AG04449 (cell line): Measurements from ENCODE around the gene KATNA1.

Experiments used
- CTCF ChIA-PET: fragments of 350-600 bp; formaldehyde crosslinking; extraction: SDS; loops from one replicate; lab custom pipeline; 2021; ENCODE audit warnings: antibody characterized with exemption; lab: Yijun Ruan, JAX
- POLR2A ChIA-PET: fragments of 400-600, 350-600 bp; formaldehyde crosslinking; extraction: SDS; loops from one replicate; lab custom pipeline; 2020; ENCODE audit warnings: antibody characterized with exemption, inconsistent platforms; lab: Yijun Ruan, JAX
- DNase-seq: peaks from one replicate; pipeline ENCODE4 v3.0.0-alpha.2; 2010; ENCODE audit warnings: low read depth, low spot score
- H3K4me3 ChIP-seq: 2 replicates; pipeline ENCODE4 v1.5.1; 2011; ENCODE audit warnings: low read depth, mild to moderate bottlenecking, control low read depth, low read length
- TF ChIP-seq, protein P1 (sequence below): IDR thresholded peaks from one replicate; pipeline ENCODE4 v1.5.1; 2011; ENCODE audit warnings: mild to moderate bottlenecking, moderate library complexity, low read length, control low read depth, inconsistent platforms; ENCODE audit not compliant: insufficient read depth; ENCODE audit errors: missing control alignments

KATNA1 gene

DNA sequence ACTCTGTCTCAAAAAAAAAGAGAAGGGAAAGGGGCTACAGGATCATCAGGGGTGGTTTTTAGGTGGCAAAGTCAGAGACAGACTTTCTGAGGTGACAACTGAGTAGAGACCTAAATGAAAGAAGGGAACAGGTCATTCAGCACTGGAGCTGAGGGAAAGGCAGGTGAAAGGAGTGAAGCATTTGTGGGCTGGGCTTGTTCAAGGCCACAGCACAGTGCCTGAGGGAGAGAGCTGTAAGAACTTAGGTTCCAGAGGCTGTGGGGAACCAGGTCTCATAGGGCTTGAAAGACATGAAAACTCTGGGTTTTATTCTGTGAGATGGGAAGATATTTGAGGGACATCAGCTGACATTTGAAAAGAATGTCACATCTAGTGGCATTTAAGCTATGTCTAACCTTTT, 20.8 kb downstream of the KATNA1 start:
- CTCF ChIA-PET: no interaction called here
- POLR2A ChIA-PET: no interaction called here

DNA sequence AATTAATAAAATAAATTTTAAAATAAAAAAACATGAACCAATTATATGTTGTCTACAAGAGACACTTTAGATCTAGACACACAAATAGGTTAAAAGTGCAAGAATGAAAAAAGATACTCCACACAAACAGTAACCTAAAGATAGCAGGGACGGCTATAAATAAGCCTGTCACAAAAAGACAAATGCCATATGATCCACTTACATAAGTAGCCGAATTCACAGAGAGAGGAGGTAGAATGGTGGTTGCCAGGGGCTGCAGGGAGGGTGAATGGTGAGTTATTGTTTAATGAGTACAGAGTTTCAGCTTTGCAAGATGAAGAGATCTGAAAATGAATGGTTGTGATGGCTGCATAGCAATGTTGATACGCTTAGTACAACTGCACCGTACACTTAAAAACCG, 32.7 kb downstream of the KATNA1 start:
- H3K4me3 ChIP-seq: no peak overlapping the region
- ChIA-PET CTCF (no interaction called here), POLR2A (no interaction called here)
- TF ChIP-seq, protein P1, sequence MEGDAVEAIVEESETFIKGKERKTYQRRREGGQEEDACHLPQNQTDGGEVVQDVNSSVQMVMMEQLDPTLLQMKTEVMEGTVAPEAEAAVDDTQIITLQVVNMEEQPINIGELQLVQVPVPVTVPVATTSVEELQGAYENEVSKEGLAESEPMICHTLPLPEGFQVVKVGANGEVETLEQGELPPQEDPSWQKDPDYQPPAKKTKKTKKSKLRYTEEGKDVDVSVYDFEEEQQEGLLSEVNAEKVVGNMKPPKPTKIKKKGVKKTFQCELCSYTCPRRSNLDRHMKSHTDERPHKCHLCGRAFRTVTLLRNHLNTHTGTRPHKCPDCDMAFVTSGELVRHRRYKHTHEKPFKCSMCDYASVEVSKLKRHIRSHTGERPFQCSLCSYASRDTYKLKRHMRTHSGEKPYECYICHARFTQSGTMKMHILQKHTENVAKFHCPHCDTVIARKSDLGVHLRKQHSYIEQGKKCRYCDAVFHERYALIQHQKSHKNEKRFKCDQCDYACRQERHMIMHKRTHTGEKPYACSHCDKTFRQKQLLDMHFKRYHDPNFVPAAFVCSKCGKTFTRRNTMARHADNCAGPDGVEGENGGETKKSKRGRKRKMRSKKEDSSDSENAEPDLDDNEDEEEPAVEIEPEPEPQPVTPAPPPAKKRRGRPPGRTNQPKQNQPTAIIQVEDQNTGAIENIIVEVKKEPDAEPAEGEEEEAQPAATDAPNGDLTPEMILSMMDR: no peak
- DNase-seq: no peak

More for the DNA sequence above, 20.8 kb downstream of the KATNA1 start:
- TF ChIP-seq, protein P1: no peak
- H3K4me3 ChIP-seq: no peak overlapping the region
- no peak for DNase-seq

DNA sequence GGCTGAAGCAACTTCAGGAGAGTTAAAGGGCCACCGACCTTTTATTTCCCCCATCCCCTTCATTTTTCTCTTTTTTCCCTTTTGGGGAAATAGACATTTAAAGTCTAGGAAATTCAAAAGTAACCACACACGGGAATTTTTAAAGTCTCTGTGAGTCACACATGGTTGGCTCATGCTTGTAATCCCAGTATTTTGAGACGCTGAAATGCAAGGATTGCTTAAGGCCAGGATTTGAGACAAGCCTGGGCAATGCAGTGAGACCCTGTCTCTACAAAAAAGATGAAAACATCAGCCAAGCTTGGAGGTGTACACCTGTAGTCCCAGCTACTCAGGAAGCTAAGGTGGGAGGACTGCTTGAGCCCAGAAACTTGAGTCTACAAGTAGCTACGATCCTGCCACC, 34.2 kb downstream of the KATNA1 start:
- H3K4me3 ChIP-seq: no peak overlapping the region
- POLR2A ChIA-PET: no interaction called here
- CTCF ChIA-PET: no interaction called here
- TF ChIP-seq, protein P1: no peak
- no peak for DNase-seq

DNA sequence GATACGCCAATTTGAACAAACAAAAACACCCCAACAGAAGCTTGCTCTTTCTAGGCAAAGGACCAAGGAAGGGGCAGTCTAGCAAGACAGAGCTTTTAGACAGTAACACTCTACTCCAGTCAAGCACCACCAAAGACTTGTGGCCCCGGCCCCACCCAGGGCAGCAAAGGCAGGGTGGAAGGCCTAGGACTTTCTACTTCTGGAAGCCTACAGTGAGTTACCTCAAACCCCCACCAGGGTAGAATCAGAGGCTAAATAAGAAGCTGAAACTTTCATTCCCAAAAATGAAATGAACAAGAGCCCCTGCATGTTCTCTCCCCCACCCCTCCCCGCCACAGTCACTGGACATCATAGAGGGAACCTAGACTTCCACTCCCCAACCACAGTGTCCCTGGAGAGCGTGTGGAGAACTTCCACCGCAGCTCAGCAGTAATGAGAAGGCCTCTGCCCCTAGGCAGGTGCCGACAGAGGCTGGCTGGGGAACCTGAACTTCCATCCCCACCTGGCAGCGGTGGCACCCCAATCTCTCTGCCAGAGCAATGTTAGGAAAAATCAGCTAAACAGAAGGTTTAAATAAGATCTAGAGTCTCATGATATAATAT, 40.0 kb downstream of the KATNA1 start:
- no peak overlapping the region for H3K4me3 ChIP-seq
- CTCF ChIA-PET: interaction anchor here (0.9 to 1.3 kb wide), 2 partner anchors 28 to 114 kb away, joined by 3 to 4 read pairs; no protein-coding TSS in a partner anchor
- no peak for DNase-seq
- TF ChIP-seq, protein P1: no peak
- POLR2A ChIA-PET: no interaction called here

DNA sequence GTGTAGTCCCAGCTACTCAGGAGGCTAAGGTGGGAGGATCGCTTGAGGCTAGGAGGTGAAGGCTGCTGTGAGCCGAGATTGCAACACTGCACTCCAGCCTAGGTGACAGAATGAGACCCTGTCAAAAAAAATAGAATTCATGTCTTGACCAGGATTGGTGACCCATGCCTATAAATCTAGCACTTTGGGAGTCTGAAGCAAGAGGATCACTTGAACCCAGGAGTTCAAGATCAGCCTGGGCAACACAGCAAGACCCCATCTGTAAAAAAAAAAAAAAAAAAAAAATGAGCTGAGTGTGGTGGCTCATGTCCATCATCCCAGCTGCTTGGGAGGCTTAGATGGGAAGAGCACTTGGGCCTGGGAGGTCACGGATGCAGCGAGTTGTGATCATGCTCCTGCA, 48.0 kb downstream of the KATNA1 start:
- H3K4me3 ChIP-seq: no peak overlapping the region
- no peak for DNase-seq
- POLR2A ChIA-PET: no interaction called here
- TF ChIP-seq, protein P1: no peak
- CTCF ChIA-PET: no interaction called here

DNA sequence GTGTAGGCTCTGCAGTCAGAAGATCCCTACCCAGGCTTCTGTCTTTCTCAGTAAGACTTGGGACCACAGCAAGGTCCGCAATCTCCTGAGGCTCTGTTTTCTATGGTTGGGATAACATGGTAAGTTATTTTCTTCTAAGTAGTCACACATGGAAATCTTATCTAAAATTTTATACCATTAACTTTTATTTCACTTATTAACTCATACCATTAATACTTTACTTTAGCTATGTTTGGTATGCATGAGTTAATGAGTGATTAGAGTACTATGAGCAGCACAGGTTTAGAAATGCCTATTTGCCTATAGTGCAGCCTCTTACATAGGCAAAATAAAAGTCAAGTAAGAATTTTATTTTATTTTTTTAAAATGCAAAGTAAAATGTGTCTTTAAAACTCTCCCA, 55.1 kb downstream of the KATNA1 start:
- ChIA-PET POLR2A (interaction anchor here (1.4 kb wide), 1 partner anchor 17 kb away, joined by 3 read pairs; no protein-coding TSS in a partner anchor), CTCF (interaction anchor here (1.4 kb wide), 1 partner anchor 13 kb away, joined by 3 read pairs; no protein-coding TSS in a partner anchor)

More for the DNA sequence above, 55.1 kb downstream of the KATNA1 start:
- TF ChIP-seq, protein P1: no peak
- no peak for DNase-seq
- no peak overlapping the region for H3K4me3 ChIP-seq
